Amniotic stem cell (primary cell): ENCODE results near the gene METAP1D.

ENCODE experiments used
- DNase-seq: peaks from one replicate; lab custom pipeline; 2025; lab: John Stamatoyannopoulos, UW

The METAP1D gene

GRCh38 chr2:172080641-172081220 is 81.0 kb downstream of the METAP1D start:
- no peak for DNase-seq

- no peak for DNase-seq
Observed at GRCh38 chr2:172081221-172082022, 81.7 kb downstream of the METAP1D start.

DNA sequence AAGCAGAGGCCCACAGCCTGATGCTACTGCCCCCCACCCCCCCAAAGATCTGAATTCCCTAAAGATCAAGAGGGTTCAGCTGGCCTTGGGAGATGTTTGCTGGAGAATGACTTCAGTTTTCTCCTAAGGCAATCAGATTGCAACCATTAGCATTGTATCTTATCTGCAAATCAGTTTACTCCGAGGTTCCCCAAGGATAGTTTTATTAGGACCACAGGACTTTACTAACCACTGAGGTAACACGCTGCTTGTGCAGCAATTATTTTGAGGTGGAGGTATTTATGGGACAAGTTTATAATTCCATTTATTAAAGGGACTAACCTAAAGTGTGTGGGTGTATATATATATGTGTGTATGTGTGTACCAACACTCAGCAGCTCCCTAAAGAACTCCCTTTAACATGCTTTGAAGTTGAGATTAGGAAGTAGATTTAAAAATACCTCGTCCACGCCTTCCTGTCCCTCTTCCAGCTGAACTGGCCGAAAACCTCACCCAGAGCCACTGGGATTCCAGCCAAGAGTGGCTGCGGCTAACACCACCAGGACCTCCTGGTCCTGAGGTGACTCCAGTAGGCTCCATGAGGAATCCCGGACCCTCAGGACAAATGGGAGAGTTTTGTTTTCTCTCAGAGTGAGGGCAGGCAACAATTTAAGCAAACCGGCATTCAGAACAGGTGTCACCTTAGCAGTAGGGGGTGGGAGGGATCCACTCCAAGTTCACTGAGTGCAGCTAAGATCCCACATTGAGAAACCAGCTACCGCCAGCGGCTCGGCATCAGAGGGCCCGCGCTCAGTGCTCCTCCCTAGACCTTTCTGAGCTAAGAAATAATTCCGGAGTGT is 82.6 kb downstream of the METAP1D start:
- DNase-seq = no peak

GRCh38 chr2:172082944-172083627 is 83.3 kb downstream of the METAP1D start:
- no peak for DNase-seq

GRCh38 chr2:172083628-172084394 is 84.1 kb downstream of the METAP1D start:
- DNase-seq = no peak

- no peak for DNase-seq
Observed at GRCh38 chr2:172084395-172084644, 84.6 kb downstream of the METAP1D start.

DNA sequence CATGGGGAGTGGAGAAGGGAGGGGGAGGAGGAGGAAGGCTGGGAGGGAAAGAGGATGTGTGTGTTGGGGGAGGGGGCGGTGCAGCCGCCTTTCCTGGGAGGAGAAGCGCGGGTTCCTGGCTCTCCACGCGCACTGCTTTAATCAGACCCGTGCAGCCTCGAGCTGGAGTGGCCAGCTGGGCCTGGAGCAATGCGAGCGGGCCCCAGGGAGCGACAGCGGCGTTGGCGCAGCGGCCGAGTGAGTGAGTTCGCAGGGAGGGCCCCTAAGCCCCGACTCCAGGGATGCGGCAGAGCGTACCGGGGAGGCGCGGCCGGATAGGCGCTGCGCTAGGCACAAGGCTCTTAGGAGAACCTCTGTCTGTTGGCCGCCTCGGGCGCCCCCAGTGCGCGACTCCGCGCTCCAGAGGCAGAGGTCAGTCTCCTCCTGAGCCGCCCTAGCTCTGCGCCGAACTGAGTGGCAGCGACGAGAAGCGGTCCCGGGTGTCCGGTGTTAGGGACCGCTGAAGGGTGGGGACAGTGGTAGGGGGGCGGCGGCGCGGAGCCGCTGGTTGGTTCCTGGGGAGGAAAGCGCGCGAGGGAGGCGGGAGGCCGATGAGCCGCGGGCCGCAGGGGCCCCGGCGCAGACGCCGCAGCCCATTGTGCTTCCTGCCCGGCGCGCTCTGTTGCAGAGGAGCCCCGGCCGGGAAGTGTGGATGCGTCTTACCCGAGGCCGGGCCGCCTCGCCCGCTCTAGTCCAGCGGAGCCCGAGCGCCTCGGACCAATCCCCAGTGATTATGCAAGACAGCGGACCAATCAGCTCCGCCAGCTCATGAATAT is 85.1 kb downstream of the METAP1D start:
- DNase-seq = peak; percentile 97

DNA sequence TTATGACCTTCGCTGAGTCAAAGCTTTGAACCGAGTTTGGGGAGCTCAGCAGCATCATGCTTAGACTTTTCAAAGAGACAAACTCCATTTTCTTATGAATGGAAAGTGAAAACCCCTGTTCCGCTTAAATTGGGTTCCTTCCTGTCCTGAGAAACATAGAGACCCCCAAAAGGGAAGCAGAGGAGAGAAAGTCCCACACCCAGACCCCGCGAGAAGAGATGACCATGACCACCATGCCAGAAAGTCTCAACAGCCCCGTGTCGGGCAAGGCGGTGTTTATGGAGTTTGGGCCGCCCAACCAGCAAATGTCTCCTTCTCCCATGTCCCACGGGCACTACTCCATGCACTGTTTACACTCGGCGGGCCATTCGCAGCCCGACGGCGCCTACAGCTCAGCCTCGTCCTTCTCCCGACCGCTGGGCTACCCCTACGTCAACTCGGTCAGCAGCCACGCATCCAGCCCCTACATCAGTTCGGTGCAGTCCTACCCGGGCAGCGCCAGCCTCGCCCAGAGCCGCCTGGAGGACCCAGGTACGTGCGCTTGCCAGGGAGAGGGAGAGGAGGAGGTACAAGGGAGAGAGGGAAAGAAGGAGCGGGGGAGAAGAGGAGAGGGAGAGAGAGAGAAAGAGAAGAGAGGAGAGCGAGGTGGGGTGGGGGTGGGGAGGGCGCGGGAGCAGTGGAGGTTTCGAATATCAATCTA is 85.9 kb downstream of the METAP1D start, which contains the start of gene DLX1:
Gene DLX1 (plus strand): TSS at position 48 of the 700 bp plus-strand sequence. CDS start 171 bp downstream, at position 219.
- no peak for DNase-seq

- DNase-seq = no peak
Observed at GRCh38 chr2:172086241-172087206, 86.8 kb downstream of the METAP1D start.

DNA sequence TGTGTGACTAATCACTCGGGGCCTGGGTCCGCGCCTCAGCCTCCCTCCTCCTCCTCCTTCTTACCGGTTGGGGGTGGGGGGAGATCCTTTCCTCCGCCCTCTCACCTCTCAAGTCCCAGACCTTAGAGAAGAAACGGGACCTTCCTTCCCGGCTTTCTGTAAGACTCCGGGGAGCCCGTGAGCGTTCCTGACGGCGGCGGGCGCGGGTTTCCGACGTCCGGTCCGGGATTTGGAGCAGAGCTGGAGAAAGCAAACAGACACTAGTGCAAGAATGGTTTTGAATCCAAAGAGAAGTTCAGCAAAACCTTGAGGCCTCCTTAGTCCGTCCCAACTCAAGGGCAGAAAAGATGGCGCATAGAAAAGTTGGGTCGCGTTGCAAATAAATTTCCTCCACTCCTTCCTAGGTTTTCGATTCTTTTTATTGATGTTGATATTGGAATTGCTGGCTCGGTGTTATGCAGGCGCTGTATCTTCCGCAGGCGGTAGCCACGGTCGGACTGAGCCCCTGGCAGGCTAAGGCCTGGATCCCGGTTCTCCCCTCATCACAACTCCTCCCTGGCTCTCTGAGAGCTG is 87.5 kb downstream of the METAP1D start:
- DNase-seq = no peak

GRCh38 chr2:172087780-172088244 is 88.1 kb downstream of the METAP1D start:
- no peak for DNase-seq

- no peak for DNase-seq
Observed at GRCh38 chr2:172088245-172089004, 88.7 kb downstream of the METAP1D start.

- DNase-seq = no peak
Observed at GRCh38 chr2:172089005-172089504, 89.3 kb downstream of the METAP1D start.

- DNase-seq = no peak
Observed at GRCh38 chr2:172089633-172090032, 89.9 kb downstream of the METAP1D start.

GRCh38 chr2:172090044-172090961 is 90.5 kb downstream of the METAP1D start:
- DNase-seq = no peak

GRCh38 chr2:172091000-172091641 is 91.4 kb downstream of the METAP1D start:
- no peak for DNase-seq
